ENCODE measurements around the gene TMEM163. TPM values are rescaled to one million over a fixed set of nuclear protein-coding genes. Genes with fewer than 3 reads are reported as not detected.
"Not testable (repeated sequence)": the region's sequence is repeated elsewhere in the genome, so short reads cannot be mapped to it uniquely, and the experiment has no call there.

Gene TMEM163
- total RNA-seq, 1 donor from 2014 or later = 0.20 TPM

- no peak for ATAC-seq
These were observed 239.0 kb downstream of the TMEM163 start for GRCh38 chr2:134479696-134480330.

GRCh38 chr2:134476982-134477381, 241.8 kb downstream of the TMEM163 start:
- not testable (repeated sequence) for ATAC-seq

GRCh38 chr2:134470561-134471168, 248.1 kb downstream of the TMEM163 start:
- no peak for ATAC-seq

- ATAC-seq = no peak
These were observed 249.2 kb downstream of the TMEM163 start for GRCh38 chr2:134469516-134470115.

GRCh38 chr2:134468776-134469175, 250.0 kb downstream of the TMEM163 start:
- ATAC-seq = no peak

- no peak for ATAC-seq
These were observed 250.6 kb downstream of the TMEM163 start for GRCh38 chr2:134468164-134468563.

- ATAC-seq = no peak
These were observed 252.7 kb downstream of the TMEM163 start for GRCh38 chr2:134466141-134466540.

GRCh38 chr2:134465228-134466105, 253.3 kb downstream of the TMEM163 start:
- ATAC-seq = no peak

- ATAC-seq = no peak
These were observed 255.1 kb downstream of the TMEM163 start for GRCh38 chr2:134463699-134464022.

GRCh38 chr2:134462791-134463698, 255.8 kb downstream of the TMEM163 start:
- ATAC-seq = no peak

- ATAC-seq = no peak
These were observed 256.5 kb downstream of the TMEM163 start for GRCh38 chr2:134462275-134462674.

GRCh38 chr2:134461511-134461910, 257.3 kb downstream of the TMEM163 start:
- no peak for ATAC-seq

- peak; percentile 80 for ATAC-seq
These were observed 258.2 kb downstream of the TMEM163 start for GRCh38 chr2:134460583-134460998.

- no peak for ATAC-seq
These were observed 258.9 kb downstream of the TMEM163 start for GRCh38 chr2:134459706-134460406.

GRCh38 chr2:134458950-134459349, 259.9 kb downstream of the TMEM163 start:
- ATAC-seq = no peak

- ATAC-seq = no peak
These were observed 260.3 kb downstream of the TMEM163 start for GRCh38 chr2:134458473-134458853.

GRCh38 chr2:134457765-134458472, 260.9 kb downstream of the TMEM163 start:
- ATAC-seq = no peak

- no peak for ATAC-seq
These were observed 261.4 kb downstream of the TMEM163 start for GRCh38 chr2:134457353-134457752.

GRCh38 chr2:134455426-134455825, 263.4 kb downstream of the TMEM163 start:
- no peak for ATAC-seq

- ATAC-seq = no peak
These were observed 263.9 kb downstream of the TMEM163 start for GRCh38 chr2:134454931-134455330.

GRCh38 chr2:134454426-134454825, 264.4 kb downstream of the TMEM163 start:
- ATAC-seq = no peak

Data from esophagus mucosa (tissue), 1 donor.